DMS114 treated with DMSO at 0.1 percent for 48 hours (cell line): ENCODE results near the gene BSDC1.
"Not testable (repeated sequence)": the region's sequence is repeated elsewhere in the genome, so short reads cannot be mapped to it uniquely, and the experiment has no call there.

Experiments
- DNase-seq: peaks from one replicate; lab custom pipeline; 2025; ENCODE audit not compliant: unreplicated experiment; lab: John Stamatoyannopoulos, UW

The BSDC1 gene, protein sequence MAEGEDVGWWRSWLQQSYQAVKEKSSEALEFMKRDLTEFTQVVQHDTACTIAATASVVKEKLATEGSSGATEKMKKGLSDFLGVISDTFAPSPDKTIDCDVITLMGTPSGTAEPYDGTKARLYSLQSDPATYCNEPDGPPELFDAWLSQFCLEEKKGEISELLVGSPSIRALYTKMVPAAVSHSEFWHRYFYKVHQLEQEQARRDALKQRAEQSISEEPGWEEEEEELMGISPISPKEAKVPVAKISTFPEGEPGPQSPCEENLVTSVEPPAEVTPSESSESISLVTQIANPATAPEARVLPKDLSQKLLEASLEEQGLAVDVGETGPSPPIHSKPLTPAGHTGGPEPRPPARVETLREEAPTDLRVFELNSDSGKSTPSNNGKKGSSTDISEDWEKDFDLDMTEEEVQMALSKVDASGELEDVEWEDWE

DNA sequence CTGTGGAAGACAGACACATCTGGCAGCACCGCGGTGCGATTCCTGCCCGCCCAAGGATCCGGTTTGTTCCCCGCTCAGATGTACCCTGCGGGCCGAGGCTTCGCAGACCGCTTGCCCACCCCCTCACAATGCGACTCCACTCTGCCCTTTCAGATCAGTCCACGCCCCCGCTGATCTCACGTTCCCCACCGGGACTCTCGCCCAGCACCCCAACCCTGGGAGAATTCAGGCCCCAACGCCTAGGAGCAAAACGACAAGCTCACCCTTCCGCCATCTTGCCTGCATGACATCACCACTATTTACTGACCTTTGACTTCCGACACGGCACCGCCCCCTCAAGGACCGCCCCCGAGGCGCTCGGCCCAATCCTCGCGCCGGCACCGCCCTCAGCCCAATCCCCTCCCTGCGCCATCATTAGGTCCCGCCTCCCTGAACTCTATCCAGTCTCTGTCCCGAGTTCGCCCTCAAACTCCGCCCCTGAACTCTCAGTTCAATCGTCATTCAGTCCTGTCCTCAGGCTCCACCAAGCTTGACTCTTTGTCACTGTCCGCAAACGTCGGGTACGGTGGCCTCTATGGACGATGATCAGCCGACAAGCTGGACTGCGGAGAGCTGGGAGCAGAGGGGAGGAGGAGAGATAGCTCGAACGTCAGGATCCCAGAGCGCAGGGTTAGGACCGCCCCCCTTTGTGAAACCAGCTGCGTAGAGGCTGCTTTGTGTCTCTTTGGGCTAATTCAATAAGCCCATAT lies at the start of gene BSDC1:
TSS of gene BSDC1 (minus strand) at position 301 of the 749 bp plus-strand sequence. CDS start at position 274, 27 bp downstream.
- peak; percentile 97 for DNase-seq

DNA sequence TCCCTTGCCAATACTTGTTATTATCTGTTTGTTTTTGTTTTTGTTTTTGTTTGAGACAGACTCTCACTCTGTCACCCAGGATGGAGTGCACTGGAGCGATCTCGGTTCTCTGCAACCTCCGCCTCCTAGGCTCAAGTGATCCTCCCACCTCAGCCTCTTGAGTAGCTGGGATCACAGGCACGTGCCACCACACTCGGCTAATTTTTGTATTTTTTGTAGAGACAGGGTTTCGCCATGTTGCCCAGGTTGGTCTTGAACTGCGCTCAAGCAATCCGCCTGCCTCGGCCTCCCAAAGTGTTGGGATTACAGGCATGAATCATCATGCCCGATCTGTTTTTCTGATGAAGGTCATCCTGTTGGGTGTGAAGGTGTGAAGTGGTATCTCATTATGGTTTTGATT lies 47.2 kb upstream of the BSDC1 start:
- not testable (repeated sequence) for DNase-seq

DNA sequence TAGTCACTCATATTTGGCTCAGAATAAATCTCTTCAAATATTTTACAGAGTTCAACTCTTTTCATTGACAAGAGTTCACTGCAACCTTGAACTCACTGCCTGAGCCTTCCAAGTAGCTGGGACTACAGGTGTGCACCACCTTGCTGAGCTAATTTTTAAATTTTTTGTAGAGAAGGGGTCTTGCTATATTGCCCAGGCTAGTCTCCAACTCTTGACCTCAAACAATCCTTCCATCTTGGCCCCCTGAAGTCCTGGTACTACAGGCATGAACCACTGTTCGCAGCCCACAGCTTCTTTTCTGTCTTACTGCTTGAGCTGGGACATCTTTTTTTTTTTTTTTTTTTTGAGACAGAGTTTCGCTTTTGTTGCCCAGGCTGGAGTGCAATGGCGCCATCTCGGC lies 44.5 kb upstream of the BSDC1 start:
- not testable (repeated sequence) for DNase-seq

DNA sequence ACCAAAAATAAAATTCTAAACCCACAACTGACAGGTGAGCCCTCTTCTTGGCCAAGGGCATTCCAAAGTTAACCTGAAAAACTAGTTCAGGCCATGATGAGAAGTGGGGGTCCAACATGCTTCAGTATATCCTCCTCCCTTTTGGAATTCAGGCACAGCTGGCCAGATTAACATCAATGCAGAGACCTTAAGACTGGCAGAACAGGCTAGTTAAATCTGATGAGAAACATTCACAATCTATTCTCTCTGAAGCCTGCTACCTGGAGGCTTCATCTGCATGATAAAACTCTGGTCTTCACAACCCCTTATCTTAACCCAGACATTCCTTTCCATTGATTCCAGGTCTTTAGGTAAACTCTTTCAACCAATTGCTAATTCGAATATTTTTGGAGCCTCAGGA lies 43.9 kb upstream of the BSDC1 start:
- DNase-seq, result no peak

DNA sequence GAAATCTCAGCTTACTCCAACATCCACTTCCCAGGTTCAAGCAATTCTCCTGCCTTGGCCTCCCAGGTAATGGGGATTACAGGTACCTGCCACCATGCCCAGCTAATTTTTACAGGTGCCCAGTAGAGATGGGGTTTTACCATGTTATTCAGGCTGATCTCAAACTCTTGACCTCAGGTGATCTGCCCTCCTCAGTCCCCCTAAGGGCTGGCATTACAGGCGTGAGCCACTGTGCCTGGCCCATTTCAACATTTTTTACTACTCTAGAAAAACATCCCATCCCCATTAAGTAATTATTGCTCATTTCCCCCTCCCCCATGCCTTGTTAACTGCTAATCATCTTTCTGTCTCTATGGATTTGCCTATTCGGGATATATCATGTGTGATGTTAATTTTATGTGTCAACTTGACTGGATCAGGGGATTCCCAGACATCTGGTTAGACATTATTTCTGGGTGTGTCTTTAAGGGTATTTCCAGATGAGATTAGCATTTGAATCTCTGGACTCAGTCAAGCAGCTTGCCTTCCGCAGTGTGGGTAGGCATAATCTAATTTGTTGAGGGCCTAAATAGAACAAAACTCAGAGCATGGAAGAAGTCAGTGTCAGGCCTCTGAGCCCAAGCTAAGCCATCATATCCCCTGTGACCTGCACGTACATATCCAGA lies 37.6 kb upstream of the BSDC1 start:
- DNase-seq, result no peak

DNA sequence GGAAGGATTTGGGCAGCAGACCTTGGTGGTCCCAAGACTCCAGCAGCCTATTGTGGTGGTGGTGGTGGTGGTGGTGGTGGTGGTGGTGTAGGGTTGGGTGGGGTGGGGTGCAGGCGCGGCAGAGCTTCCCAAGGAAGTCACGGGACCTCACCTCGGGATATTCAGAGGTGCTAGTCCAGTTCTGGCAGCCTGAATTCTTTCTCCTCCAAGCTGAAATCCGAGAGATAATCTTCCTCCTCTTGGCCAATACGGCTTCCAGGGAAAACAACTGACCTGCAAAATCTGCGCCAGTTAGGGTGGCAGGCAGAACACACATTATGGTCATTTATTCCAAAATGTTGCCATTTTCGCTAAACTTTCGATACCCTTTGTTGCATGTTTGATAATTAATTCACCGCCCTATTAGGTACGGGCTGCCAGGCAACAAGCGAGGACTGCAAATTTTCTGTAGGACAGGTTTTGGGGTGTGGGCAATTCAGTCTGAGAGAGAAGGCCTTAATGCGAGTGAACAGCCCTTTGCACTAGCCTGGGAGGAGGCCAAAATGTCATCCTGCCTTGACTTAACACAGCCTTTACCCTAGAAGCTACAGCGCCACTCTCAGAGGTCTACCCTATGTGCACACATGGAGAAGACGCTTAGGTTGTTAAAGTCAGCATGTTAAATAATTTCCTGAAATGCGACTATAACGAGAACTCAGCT lies 33.2 kb upstream of the BSDC1 start:
- DNase-seq, result no peak

DNA sequence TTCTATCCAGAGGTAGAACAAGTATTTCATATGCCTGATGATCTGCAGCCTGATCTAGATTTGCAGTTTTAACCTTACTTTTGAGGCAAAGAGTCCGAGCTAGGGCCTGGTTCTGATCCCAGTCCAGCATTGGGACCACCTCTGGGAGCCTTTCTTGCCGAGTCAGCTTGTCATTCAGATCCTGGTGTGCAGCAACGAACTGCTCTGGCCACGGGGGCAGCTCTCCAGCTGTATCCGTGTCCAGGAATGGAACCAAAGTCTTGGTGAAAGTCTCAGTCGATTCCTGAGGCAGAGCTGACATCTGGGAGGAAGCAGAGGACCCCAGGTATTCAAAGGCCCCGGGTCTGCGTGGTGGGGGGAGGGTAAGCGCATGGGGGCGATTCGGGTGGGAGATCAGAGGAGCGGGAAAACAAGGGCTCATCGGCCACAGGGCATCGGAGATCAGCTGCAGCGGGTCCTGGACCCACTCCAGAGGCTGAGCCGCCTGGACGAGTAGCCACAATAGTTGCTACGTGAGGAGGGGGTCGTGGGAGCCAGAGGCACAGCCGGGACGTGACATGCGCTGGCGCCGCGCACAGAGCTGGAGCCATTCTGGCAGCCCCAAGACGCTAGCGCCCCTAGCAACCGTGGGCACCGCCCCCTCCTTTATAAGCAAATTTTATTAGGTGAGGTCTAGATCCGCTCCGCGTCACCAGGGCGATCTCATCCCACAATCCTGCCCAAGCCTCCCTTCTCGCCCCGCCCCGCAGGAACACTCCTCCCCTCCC lies 32.4 kb upstream of the BSDC1 start:
- DNase-seq, result peak; percentile 29

DNA sequence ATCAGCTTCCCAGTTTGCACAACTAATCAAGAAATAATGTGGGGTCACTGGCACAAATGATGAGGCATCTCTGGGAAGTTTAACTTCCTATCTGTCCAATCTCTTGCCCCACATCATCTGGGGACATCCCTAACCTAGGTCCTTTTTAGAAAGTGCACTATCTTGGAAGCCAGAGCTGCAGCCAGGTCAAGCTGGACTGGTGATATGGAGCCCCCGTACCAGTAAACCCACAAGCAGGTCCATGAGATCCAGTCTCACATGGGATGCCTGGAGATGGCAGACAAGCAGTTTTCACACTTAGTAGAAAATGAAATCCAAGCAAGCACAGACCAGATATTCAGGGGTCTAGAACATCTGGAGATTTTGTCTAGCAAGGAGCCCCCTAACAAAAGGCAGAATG lies 27.5 kb upstream of the BSDC1 start:
- DNase-seq, result no peak

DNA sequence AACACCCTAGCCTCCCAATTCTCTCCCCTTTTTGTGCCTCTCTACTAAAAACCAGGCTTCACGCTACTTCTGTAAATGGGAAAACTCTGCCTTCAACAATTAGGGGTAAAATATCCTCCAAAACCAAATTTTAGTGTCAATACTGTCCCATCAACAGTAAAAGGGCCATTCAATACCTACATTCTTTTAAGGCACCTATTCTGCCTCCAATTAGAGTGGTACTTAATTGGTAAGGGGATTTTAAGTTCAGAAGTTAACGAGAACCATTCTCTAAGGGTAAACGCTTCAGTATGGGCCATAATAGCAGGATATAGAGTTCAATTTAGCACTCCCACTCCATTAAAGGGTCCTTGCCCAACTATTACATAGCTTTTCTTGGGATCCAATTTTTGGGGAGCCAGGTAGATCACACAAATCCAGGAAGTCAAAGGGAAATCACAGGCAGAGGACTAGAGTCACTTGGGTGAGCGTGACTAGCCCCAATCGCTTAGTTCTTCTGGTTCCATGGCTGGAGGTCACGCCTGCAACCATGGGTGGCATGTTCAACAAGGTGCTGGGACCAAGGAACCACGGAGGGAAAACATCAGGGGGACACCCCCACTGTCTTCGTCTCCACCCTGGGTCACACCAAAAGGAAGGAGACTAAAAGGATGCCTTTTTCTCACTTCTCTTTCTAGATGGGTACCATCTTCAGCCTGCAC lies 20.1 kb upstream of the BSDC1 start:
- DNase-seq, result no peak

DNA sequence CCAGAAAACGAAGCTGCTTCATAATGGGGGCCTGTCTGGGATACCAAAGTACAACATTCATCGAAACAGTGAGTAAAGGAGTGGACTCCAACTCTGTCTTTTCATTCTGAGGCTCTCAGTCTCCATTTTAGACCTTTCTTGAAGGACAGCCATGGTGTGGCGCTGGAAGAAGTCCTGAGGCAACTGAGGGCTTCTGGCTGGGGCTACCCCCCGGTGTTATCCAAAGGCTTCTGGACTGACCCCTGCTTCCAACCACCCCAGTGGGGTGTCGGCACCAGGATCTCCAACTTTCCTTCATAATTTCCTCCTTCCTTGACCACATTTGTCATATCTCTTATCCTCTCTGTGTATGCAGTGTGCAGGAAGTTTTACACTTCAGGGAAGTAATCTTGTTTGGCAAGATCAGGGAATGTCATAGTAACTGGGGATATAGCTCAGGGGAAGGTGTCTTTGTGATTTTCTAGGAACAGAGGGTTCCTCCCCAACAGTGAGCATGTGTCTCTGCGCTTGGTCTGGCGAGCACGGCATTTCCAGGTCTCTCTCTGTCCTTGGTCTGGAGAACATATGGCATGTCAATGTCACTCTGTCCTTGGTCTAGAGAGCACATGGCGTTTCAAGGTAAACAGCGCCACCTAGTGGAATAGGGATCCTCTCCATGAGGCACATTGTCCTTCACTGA lies 19.4 kb upstream of the BSDC1 start:
- no peak for DNase-seq

DNA sequence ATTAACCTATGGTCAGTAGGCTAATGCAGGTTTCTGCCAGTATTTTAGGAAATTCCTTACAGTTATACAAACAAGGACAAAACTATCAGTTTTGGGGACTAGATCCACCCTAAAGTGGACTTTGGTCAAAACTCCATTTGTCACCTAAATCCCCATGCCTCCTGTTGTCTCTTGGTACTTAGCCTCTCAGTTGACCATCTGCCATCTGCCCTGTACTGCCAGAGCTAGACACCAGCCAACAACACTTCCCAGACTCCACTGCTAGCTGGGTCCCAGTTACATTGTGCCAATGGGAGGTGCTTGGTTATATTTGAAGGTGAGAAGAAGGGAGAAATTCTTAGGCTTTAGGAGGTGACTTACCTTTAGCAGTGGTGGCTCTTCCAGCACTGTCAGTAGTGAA lies 17.0 kb upstream of the BSDC1 start:
- DNase-seq, result no peak

DNA sequence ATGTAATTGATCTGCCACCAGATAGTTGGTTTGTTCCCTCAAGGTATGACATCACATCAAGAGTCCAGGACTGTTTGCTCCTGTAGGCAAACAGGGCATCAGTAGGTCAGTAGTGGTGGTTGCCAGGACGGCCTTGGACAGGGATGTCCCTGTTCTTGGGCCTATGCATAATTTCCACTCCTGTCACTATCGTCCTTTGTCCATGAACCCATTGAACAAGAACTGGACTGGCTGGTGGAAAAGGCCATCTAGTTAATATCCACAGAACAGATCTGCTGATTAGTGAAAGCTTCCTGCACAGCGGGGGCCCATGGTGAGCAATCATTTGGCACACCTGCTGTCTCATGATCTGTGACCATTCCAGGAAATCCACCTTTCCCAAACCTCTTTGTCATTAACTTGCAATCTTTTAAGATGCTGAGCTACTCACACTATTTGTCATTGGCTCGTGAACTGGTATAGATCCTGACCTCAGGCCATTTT lies 12.4 kb upstream of the BSDC1 start:
- DNase-seq, result no peak

DNA sequence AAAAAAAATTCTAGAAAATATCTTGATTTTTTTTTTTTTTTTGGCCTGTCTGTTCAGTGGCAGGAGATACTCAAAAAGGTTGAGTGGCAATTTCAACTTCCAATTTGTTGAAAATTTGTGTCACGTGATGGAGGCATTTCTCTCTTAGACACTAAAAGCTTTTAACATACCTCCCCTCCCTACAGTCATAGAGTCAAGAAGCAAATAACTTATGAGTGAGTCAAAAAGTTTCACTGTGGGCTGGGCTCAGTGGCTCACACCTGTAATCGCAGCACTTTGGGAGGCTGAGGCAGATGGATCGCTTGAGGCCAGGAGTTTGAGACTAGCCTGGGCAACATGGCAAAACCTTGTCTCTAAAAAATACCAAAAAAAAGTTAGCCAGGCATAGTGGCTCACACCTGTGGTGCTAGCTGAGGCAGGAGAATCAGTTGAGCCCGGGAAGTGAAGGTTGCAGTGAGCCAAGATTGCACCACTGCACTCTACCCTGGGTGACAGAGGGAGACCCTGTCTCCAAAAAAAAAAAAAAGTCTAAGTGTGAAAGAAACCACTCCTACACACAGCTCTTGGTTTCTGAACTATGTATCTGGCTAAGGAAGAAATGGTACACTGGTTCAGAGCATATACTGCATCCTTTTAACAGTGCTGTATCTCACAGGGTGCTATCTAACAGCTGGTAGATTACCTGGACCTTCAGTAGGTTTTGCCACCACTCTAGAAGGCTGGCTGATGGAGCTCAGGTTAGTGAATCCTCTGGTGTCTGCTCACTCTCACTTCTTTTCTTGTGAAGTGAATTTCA lies 11.6 kb upstream of the BSDC1 start:
- no peak for DNase-seq

DNA sequence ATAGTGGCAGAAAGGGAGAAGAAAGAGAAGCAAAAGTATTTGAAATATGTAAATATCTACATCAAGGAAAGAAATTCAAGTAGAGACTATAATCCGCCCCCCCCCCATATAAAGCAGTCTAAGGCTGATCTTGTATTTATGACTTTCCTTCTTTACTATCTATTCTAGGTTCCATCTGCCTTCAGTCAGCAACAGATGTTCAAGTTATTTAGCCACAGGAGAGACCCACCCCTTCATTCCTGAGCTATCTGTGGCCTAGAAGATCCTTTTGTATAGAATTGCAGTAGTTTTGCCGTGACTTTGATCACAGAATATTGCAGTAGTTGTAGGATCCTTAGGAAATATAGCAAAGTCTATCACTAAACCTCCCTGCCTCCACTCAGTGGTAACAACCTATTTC lies 10.7 kb upstream of the BSDC1 start:
- DNase-seq, result no peak

DNA sequence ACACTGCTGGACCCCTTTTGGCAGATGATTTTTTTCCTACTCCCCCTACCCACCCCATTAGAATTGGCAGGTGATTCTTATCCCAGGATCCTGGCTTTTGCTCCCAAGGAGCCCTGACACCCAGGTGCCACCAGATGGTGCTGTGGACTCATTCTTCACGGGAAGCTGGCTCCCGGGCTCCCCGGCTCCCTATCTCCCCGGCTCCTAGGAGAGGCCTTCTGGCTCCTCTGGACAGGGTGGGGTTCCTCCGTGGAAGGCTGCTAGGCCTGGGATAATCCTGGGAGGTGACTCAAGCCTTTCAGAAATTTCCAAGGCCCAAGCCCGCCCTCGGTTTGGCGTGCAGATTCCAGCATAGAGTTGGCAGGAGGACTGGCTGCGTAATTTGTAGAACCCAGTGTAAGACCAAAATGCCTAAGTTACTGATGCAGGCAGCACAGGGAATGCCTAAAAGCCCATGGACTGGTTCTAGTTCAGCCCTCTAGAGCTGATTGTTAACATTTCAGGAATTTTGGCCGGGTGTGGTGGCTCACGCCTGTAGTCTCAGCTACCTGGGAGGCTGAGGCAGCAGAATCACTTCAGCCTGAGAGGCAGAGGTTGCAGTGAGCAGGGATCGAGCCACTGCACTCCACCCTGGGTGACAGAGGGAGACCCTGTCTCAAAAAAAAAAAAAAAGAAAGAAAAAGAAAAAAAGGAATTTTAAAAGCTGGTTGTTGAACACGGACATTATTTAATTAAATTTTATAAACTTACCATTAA lies 6.8 kb upstream of the BSDC1 start:
- DNase-seq, result peak; percentile 58

DNA sequence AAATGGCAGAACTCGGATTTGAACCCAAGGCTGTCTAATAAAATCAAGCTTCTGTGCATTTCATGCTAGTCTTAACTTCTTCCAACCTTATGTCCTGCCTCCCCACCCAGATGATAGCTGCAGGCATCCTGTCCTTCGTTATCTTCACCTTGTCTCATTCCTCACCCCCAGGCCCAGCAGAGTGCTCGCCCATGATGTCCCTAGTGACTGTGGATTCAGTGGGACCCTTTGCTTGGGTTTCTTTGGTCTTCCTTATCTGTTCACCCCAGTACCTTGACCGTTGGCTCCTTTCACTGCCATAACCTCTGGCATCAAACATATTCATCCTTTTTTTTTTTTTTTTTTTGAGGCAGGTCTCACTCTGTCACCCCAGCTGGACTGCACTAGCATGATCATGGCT lies 5.6 kb upstream of the BSDC1 start:
- no peak for DNase-seq

DNA sequence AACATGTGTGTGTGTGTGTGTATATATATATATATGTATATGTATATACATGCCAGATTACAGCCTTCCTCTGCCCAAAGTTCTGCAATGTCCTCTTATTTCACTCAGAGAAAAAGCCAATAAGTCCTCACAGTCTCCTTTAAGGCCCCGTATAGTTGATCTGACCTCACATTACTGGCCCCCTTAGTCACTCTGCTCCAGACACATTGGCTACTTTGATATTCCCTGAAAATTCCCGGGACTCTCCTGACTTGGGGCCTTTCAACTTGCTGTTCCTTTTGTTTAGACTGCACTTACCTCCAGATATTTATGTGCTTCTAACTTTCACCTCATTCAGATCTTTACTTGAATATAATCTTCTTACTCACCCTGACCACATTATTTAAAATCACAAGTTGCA lies 4.2 kb upstream of the BSDC1 start:
- DNase-seq, result no peak

DNA sequence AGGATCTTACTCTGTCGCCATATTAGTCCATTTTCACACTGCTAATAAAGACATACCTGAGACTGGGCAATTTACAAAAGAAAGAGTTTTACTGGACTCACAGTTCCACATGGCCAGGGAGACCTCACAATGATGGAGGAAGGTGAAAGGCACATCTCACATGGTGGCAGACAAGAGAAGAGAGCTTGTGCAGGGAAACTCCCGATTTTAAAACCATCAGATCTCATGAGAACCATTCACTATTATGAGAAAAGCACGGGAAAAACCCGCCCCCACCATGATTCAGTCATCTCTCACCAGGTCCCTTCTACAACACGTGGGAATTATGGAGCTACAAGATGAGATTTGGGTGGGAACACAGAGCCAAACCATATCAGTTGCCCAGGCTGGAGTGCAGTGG lies 2.3 kb upstream of the BSDC1 start:
- not testable (repeated sequence) for DNase-seq
